Esophagus squamous epithelium (tissue), 4 donors: ENCODE measurements around the gene ZYX.

Source experiments
- POLR2A ChIP-seq, 4 donors: fragments of 450-650 bp; IDR thresholded peaks; one replicate each; pipeline ENCODE4 v1.6.1; 2017; ENCODE audit warnings: antibody characterized with exemption in 4 of 4, mild to moderate bottlenecking in 4 of 4, moderate library complexity in 3 of 4
- TF ChIP-seq, protein P1 (sequence below), 6 experiments: fragments of 450-650 bp in 4 of 6; fragments of 200-600 bp in 2 of 6; sonication (generic) in 2 of 6; IDR thresholded peaks; one replicate each; pipeline ENCODE4 v1.5.1; 2016 to 2019; ENCODE audit warnings: antibody characterized with exemption in 6 of 6, mild to moderate bottlenecking in 4 of 6, moderate library complexity in 4 of 6

DNA sequence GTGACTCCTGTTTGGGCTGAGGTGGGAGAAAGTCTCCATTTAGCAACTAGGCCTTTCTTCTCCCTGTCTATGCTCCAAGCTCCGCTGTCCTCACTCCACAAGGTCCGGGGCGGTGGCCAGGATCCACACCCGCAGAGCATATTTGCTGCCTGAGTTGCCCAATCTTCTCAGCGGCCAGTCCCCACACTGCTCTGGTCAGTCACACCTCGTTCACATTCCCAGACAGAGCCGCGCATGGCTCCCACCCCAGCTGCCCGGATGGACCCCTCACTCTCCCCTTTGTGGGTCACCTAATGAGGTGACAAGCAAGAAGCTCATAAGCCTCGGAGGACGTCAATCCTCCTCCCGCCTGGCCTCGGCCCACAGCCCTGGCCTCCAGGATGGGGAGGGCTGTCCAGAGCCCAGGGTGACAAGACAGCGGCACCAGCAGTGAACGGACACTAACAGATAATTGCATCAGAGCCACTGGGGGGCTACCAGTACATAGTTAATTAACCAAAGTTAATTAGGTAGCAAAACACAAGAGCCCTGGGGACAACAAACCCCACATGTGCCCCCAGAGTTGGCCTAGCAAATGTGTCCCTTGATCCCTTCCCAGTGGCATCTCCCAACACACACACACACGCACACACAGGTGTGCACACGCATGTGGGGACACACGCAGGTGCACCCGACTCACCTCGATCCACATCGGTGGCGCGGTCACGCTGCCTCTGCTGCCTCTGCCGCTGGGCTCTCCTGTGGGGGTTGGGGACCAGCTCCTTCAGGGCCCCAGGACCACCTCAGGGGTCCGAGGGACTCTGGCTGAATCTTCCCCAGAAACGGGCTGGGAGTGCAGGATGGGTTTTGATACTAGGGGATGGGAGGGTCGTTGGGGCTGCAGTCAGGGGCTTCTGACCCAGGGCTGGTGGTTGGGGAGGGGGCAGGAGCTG lies 15.7 kb downstream of the ZYX start:
- TF ChIP-seq, protein P1, sequence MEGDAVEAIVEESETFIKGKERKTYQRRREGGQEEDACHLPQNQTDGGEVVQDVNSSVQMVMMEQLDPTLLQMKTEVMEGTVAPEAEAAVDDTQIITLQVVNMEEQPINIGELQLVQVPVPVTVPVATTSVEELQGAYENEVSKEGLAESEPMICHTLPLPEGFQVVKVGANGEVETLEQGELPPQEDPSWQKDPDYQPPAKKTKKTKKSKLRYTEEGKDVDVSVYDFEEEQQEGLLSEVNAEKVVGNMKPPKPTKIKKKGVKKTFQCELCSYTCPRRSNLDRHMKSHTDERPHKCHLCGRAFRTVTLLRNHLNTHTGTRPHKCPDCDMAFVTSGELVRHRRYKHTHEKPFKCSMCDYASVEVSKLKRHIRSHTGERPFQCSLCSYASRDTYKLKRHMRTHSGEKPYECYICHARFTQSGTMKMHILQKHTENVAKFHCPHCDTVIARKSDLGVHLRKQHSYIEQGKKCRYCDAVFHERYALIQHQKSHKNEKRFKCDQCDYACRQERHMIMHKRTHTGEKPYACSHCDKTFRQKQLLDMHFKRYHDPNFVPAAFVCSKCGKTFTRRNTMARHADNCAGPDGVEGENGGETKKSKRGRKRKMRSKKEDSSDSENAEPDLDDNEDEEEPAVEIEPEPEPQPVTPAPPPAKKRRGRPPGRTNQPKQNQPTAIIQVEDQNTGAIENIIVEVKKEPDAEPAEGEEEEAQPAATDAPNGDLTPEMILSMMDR (IDR thresholded peaks at IDR 0.05), result no peak
- TF ChIP-seq POLR2A (IDR thresholded peaks at IDR 0.05), result no peak
